GM19395 (cell line): ENCODE data around the gene SMAP1.
A peak's percentile ranks its signal among the peaks of the same experiment; 100 is the strongest.

Source experiments
- ATAC-seq: cut with Tn5 transposase; IDR thresholded peaks from one replicate; pipeline ENCODE4 v1.9.1; 2021; ENCODE audit warnings: mild to moderate bottlenecking, moderate library complexity; ENCODE audit not compliant: unreplicated experiment

Gene SMAP1

DNA sequence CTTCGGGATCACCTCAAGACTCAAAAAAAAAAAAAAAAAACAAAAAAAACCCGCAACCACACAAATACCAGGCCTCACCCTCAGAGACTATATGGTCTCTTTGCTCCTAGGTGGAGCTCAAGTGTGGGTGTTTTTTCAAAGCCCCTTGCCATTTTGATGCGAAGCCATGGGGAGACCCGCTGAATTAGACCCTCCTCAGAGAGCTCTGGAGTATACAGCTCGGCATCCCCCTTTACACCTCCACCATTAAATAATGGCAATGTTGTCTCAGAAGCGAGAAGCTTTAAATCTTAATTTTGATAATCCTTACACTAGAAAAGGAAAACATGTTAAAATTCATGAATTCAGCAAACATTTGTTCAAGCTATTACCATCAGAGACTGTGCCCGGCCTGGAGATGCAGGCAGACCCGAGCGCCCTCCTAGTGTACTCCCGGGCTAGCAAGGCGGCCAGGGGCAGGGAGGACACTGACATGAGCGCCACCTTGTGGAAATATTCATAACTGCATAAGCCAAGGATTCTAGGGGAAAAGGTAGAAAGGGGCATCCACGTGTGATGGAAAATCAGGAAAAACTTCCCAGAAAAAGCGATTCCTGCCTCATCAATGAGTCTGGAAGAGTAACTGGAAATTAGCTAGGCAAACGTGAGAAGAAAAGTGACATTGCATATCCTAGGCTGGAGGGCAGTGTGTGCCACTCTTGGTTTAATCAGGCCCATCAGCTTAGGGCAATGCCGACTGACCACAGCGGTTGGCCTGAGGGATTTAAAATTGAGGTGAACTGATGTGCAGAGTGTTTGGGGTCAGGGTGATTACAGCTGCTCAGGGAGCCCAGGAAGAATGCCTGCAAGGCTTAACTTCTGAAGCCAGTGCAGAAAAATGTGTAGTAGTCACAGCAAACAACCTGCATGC, 216.6 kb downstream of the SMAP1 start:
- peak; percentile 76 for ATAC-seq

DNA sequence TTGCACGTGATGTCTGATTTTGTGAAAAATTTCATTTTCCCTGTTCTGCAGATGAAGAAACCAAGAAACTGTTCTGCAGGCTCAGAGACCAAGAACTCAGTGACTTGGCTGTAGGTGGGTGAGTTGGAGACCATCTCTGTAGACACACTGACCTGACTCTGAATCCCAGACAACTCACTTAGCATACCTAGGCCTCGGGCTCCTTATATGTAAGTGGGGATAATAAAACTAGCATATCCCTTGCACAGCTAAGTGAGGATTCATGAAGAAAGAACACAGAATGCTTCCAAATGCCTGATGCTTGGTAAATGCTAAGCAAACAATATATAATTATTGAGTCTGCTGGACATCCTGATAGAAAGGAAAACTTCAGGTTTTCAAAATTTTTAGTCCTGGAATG, 218.4 kb downstream of the SMAP1 start:
- no peak for ATAC-seq

- ATAC-seq, result no peak
Observed at GRCh38 chr6:70886661-70887060, 219.0 kb downstream of the SMAP1 start.

- no peak for ATAC-seq
Observed at GRCh38 chr6:70889270-70889669, 221.6 kb downstream of the SMAP1 start.

DNA sequence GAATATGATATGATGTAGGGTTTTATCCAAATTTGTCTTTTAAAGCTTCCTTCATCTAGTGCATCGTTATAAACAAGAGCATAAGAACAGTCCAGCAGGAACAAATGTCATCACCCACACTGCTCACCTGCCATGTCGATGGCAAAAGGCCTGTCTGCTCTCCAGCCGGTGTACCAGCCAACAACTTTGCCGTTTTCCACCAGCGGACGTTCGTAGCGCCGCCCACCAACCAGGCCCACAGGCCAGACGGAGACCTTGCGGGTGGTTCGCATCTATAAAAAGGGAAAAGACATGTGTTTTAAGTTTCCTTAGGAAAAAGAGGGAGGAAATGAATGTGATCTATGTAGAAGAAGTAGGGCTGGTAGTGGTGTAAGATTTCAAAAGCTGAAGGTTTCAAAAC, 226.3 kb downstream of the SMAP1 start:
- ATAC-seq, result no peak

- no peak for ATAC-seq
Observed at GRCh38 chr6:70900047-70900446, 232.4 kb downstream of the SMAP1 start.

GRCh38 chr6:70901324-70901723, 233.6 kb downstream of the SMAP1 start:
- ATAC-seq, result no peak

- ATAC-seq, result no peak
Observed at GRCh38 chr6:70903665-70904452, 236.2 kb downstream of the SMAP1 start.

GRCh38 chr6:70905742-70906141, 238.1 kb downstream of the SMAP1 start:
- ATAC-seq, result no peak
